ACC112 (cell line): ENCODE measurements around the gene GTF3C2.

ENCODE experiments used
- H2AFZ ChIP-seq: fragments of 200-600 bp; sonication (generic); one replicate; pipeline ENCODE4 v1.6.0; 2017; ENCODE audit warnings: antibody characterized with exemption, low read length; ENCODE audit not compliant: unreplicated experiment
- H3K27ac ChIP-seq: fragments of 200-600 bp; sonication (generic); 2 replicates; pipeline ENCODE4 v1.5.1; 2014; ENCODE audit warnings: low read depth, mild to moderate bottlenecking, antibody characterized with exemption, low read length, moderate library complexity
- H3K27me3 ChIP-seq: fragments of 200-600 bp; sonication (generic); 2 replicates; pipeline ENCODE4 v1.6.1; 2014; ENCODE audit warnings: mild to moderate bottlenecking, antibody characterized with exemption, low read length, moderate library complexity, mixed read lengths; ENCODE audit not compliant: insufficient read depth
- H3K36me3 ChIP-seq: fragments of 200-600 bp; sonication (generic); 2 replicates; pipeline ENCODE4 v1.6.1; 2016; ENCODE audit warnings: mild to moderate bottlenecking, antibody characterized with exemption, low read length, moderate library complexity, mixed read lengths; ENCODE audit not compliant: insufficient read depth
- H3K4me1 ChIP-seq: fragments of 200-600 bp; sonication (generic); one replicate; pipeline ENCODE4 v1.6.1; 2016; ENCODE audit warnings: low read length, mixed read lengths; ENCODE audit not compliant: insufficient read depth, unreplicated experiment, control insufficient read depth
- H3K4me3 ChIP-seq: fragments of 200-600 bp; sonication (generic); 2 replicates; pipeline ENCODE4 v1.5.1; 2014; ENCODE audit warnings: mild to moderate bottlenecking, low read depth, low read length
- H3K79me2 ChIP-seq: fragments of 200-600 bp; sonication (generic); one replicate; pipeline ENCODE4 v1.6.0; 2016; ENCODE audit warnings: low read length; ENCODE audit not compliant: control insufficient read depth, unreplicated experiment, insufficient read depth

The GTF3C2 gene

DNA sequence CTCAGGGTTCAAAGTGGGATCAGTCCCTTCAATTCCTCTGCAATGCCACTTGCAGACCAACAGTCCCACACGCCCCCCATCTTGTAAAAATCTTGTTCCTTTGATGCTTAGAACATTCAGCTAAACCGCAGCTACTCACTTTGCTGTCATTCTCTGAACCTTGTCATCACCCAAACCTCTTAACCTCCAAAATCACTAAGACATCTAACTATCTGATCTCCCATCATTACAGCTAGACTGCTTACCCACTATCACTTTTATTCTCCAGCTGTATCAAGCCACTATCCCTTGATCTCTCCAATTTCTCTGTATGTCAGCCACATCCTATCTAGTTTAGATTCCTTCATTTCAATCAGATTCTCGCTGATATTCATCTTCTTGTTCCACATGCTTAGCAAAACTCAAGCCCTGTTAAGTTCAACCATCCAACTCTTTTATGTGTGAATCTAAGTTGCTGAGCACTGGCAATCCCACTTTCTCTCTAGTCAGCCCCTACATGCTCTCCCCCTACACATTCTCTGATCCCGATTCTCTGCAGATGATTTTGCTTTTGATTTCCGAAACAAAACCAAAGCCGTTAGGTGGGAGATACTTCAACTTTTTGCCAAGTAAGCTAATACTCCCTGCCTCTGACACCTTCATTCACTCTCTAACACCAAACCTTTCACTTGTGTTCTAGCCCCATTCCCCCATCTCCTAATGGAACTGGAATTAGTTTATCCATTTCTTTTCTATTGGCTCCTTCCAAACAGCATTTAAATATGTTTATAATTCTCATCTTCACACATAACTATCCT lies 4.6 kb downstream of the GTF3C2 start:
- Histone ChIP-seq H3K27ac (no peak overlapping the region), H3K79me2 (peaks cover 65% of the 10 kb centered on the region), H3K4me1 (peaks cover 19% of the 10 kb centered on the region), H3K36me3 (no peaks in the 10 kb centered on the region), H3K4me3 (no peak overlapping the region), H2AFZ (no peak overlapping the region), H3K27me3 (no peaks in the 10 kb centered on the region)

DNA sequence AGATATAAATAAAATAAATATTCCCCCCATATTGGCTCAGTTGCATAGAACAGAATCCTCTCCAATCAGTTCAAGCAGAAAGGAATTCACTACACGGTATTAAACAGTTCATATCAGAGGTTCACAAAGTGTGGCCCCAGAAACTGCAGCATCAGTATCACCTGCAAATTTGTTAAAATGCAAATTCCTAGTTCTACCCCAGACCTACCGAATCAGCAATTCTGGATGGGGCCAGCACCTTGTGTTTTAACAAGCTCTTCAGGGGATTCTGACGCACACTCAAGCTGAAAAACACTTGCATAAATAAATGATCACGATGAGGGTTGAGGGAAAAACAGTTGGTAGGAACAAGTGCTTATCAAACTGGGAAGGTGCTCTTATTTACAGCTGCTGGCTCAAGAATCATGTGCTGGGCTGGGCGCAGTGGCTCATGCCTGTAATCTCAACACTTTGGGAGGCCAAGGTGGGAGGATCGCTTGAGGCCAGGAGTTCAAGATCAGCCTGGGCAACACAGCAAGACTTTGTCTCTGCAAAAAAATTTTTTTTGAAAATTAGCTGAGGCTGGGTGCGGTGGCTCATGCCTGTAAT lies 6.4 kb downstream of the GTF3C2 start:
- H2AFZ ChIP-seq: no peak overlapping the region
- peaks cover 61% of the 10 kb centered on the region for H3K79me2 ChIP-seq
- no peaks in the 10 kb centered on the region for H3K27me3 ChIP-seq
- no peaks in the 10 kb centered on the region for H3K36me3 ChIP-seq
- no peak overlapping the region for H3K4me3 ChIP-seq
- no peak overlapping the region for H3K27ac ChIP-seq
- H3K4me1 ChIP-seq: peaks cover 17% of the 10 kb centered on the region

DNA sequence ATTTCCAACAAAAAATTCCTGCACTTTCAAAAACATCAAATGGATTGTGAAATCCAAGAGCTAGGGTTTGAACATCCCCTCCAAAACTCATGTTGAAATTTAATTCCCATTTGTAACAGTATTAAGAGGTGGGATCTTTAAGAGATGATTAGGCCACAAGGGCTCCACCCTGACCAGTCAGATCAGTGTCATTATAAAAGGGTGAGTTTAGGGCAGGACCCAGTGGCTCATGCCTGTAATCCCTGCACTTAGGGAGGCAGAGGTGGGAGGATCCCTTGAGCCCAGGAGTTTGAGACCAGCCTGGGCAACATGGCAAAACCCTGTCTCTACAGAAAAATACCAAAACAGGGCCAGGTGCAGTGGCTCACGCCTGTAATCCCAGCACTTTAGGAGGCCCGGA lies 8.9 kb downstream of the GTF3C2 start:
- Histone ChIP-seq H3K4me3 (no peak overlapping the region), H3K79me2 (peaks cover 49% of the 10 kb centered on the region), H3K36me3 (no peaks in the 10 kb centered on the region), H3K27ac (no peak overlapping the region), H3K4me1 (peaks cover 4% of the 10 kb centered on the region), H2AFZ (no peak overlapping the region), H3K27me3 (no peaks in the 10 kb centered on the region)

DNA sequence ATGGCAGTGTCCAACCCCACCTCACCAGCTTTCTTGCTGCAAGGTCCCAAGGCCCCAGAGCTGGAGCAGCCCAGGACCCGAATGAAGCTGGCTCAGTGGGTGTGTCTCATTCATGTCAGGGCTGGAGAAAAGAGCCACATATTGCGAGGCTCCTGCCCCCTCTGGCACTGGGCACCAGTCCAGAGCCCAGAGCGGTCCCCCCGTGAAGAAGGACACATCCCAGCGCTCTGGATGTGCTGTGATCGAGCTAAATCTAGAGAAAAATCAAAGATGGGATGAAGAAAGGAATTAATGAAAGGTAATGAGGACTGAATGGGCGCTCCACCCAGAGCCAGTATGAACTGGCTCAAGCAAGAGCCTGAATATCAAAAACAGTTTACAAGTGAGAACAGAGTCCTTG lies 20.4 kb downstream of the GTF3C2 start:
- no peaks in the 10 kb centered on the region for H3K79me2 ChIP-seq
- no peak overlapping the region for H3K27ac ChIP-seq
- no peaks in the 10 kb centered on the region for H3K4me1 ChIP-seq
- H3K36me3 ChIP-seq: peaks cover 16% of the 10 kb centered on the region; the same call in 1 of the 2 replicates
- H2AFZ ChIP-seq: no peak overlapping the region
- H3K27me3 ChIP-seq: no peaks in the 10 kb centered on the region
- no peak overlapping the region for H3K4me3 ChIP-seq

DNA sequence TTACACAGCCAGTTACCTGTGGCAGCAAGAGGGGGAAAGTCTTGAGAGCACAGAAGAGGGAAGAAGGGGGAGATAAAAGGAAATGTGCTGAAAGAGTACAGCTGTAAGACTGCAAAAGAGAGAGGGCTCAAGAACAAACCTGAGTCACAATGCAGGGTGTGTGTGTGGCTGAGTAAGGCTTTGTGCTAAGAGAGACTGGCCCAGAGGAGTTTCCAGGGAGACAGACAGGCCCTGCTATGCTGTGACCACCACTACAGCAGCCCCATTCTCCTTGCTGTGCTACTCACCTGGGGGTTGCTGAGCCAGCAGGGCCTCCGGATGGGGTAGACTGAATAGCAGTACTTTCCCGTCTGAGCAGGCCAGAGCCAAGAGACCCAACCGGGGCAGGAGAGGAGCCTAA lies 21.3 kb downstream of the GTF3C2 start:
- H3K4me3 ChIP-seq: no peak overlapping the region

DNA sequence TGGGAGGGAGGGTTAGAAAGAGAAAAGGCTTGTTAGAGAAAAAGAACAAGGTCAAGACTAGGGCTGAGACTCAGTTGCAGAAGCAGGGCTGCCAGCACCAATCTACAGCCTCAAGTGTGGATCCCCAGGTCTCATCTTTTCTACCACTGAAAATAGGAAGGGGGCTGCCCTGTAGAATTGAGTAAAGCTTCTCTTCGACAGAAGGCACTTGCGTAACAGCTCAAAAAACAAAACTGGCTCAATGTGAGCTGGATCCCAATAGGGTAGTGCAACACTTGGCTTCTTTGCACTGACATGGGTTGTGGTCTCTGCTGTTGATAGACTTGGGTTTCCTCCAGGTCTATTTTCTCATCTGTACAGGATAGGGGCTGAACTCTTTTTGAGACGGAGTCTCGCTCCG lies 31.8 kb downstream of the GTF3C2 start:
- Histone ChIP-seq H3K27me3 (no peaks in the 10 kb centered on the region), H3K4me1 (peaks cover 18% of the 10 kb centered on the region), H2AFZ (no peak overlapping the region), H3K27ac (no peak overlapping the region), H3K36me3 (peaks cover 5% of the 10 kb centered on the region; the same call in 1 of the 2 replicates), H3K79me2 (peaks cover 15% of the 10 kb centered on the region), H3K4me3 (no peak overlapping the region)

More for the DNA sequence above, 21.3 kb downstream of the GTF3C2 start:
- no peaks in the 10 kb centered on the region for H3K4me1 ChIP-seq
- peaks cover 13% of the 10 kb centered on the region; the same call in 1 of the 2 replicates for H3K36me3 ChIP-seq
- H3K27ac ChIP-seq: no peak overlapping the region
- no peak overlapping the region for H2AFZ ChIP-seq
- no peaks in the 10 kb centered on the region for H3K27me3 ChIP-seq
- no peaks in the 10 kb centered on the region for H3K79me2 ChIP-seq

DNA sequence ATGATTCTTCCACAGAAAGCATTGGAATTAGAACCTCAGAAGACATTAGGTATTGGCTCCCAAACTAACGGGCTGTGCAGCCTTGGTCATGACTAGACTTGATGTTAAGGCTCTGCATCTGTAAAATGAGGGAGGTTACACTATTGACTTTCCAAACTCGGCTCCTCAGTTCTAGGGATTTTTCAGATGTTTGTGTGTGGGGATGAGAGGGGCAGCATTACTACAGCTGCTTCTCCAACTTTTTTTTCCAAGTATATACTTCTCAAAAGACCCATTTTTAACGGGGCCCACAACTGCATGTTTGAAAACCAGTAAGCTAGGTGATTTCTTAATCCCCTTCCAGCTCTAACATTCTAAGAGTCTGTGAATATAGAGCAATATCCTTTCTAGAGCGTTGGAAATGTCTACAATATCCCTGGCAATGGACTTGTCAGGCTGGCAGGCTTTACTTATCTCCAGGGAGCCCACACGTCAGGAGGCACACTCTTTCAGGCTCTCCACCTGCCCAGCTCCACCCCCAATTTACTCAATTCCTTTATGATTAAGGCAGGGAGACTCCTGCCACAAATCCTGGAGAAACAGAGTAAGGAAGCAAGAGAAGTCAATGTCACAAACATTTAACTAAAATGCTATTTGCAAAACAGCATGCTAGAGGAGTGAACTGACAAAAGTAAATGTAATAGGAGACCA lies 32.8 kb downstream of the GTF3C2 start:
- Histone ChIP-seq H2AFZ (peak overlapping the region; percentile 94), H3K4me1 (peaks cover 18% of the 10 kb centered on the region), H3K27ac (peak overlapping the region; percentile 95), H3K27me3 (no peaks in the 10 kb centered on the region), H3K36me3 (no peaks in the 10 kb centered on the region), H3K4me3 (peak overlapping the region; percentile 99), H3K79me2 (peaks cover 22% of the 10 kb centered on the region)

DNA sequence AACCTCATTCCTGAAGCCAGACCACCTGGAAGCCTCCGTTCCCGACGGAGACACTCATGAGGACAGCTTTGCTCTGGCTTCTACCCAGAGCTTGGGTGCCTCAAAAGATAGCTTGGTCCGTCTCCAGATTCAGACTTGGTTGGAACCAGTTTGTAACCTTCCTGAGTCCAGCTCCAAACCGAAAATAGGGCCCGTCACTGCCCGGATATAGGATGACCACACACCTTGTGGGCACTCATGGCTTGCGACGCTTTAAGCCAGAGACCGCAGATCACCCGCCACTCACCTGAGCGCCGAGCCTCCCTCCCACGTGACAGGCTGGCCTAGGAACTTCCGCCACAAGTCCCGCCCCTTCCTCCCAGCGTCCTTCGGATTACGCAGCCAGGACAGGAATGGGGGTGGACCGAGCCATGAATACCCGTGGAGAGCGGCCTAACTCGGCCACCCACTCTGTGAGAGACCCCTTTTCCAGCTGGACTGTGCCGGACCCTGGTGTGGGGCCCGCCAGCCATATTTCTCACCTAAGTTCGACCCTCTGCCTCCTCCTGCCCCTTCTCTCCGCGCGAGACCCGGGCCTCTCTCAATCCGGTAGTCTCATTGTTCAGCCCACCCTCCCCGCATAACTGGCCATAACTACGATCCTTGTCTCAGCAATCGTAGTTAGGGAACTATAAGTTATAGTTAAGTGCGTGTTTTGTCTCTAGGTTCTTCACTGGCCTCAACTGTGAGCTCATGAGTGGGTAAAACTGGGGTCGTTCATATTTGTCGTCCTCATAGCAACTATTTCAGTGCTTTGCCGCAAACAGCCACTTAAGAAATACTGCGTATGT lies 33.6 kb downstream of the GTF3C2 start, which contains the start of gene MPV17:
Gene MPV17, minus strand, starts transcription at position 332 of the 830 bp plus-strand sequence. CDS start 580 bp downstream, outside the sequence.
- Histone ChIP-seq H3K27me3 (no peaks in the 10 kb centered on the region), H3K79me2 (peaks cover 22% of the 10 kb centered on the region), H3K4me1 (peaks cover 18% of the 10 kb centered on the region), H2AFZ (peak within 1 kb of the TSS; percentile 94), H3K4me3 (peak within 1 kb of the TSS; percentile 99), H3K27ac (peak within 1 kb of the TSS; percentile 95), H3K36me3 (no peaks in the 10 kb centered on the region)

DNA sequence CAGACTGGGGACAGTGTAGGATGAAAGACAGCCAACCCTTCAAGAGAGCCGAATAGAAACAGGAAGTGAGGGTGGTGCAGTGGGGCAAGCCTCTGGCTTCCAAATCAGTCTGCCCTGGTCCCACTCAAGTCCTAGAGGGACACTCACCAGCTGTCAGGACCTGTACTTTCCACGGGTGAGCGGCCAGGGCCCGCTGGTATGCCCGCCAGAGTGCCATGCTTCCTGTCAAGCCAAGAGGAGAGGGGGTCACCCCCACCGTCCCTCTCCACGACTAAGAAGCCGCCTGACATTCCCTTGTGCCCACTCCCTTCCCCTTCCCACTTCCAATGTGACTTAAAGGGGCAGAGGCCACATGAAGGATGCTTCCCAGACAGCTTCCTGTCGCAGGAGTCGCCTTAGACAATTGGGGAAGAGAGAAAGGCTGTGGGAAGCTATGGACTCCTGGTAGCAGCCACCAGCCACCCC lies 34.2 kb downstream of the GTF3C2 start:
- H3K4me1 ChIP-seq: peaks cover 18% of the 10 kb centered on the region
- no peaks in the 10 kb centered on the region for H3K36me3 ChIP-seq
- peaks cover 22% of the 10 kb centered on the region for H3K79me2 ChIP-seq
- no peaks in the 10 kb centered on the region for H3K27me3 ChIP-seq
- peak overlapping the region; percentile 99 for H3K4me3 ChIP-seq
- peak overlapping the region; percentile 95 for H3K27ac ChIP-seq
- H2AFZ ChIP-seq: peak overlapping the region; percentile 83

DNA sequence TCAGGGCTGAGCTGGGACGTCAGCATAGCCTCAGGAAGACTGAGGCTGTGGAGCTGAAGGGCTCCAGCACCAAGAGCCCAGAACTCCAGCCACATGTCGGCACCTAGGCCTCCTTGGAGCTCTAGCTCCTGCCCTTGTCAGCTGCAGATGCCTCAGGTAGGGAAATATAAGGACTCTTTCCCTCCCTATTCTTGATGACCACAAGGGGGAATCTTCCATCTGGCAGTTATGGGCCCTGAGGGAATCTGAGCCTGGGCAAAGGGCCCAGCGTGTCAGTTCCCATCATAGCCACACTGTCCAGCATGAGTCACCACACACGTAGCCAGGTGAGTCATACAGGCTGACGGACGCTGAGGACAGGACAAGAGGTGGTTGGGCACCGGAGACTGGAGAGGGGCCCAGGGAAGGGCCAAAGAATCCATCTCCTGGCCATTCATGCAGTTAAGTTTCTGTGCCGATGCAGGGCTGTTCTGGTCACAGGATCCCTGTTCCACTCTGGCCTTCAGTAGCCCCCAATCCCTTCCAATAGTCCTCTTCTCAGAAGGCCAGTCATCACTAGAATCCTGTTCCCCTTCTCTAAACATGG lies 35.5 kb downstream of the GTF3C2 start:
- H3K27ac ChIP-seq: peak overlapping the region; percentile 95
- H3K79me2 ChIP-seq: peaks cover 22% of the 10 kb centered on the region
- no peak overlapping the region for H2AFZ ChIP-seq
- peak overlapping the region; percentile 99 for H3K4me3 ChIP-seq
- no peaks in the 10 kb centered on the region for H3K27me3 ChIP-seq
- H3K36me3 ChIP-seq: no peaks in the 10 kb centered on the region
- peaks cover 18% of the 10 kb centered on the region for H3K4me1 ChIP-seq
